ENCODE measurements around the gene RDH14. TPM values are rescaled to one million over a fixed set of nuclear protein-coding genes. Genes with fewer than 3 reads are reported as not detected.

RDH14 gene
- total and polyA plus RNA-seq, 4 donors = 13.3 to 23.9 (median 15.6) TPM

DNA sequence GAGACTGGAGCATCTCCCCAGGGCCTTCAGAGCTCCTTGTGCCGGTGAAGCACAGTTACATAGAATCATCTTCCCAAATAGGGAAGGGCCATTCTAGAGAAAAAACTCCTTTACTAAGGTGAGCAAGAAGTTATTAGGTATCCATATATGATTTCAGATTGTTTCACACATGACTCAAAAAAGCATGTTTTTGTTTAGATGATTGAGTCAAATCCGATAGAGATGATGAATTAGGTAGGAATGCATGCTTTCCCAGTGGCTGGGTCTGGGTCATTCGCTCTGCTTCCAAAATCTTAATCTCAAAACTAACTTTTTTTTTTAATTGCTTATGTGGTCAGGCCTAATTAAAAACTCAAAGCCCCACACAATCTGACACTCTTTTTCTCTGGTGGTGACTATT lies 25.1 kb upstream of the RDH14 start (continued):
- TF ChIP-seq, protein P1, sequence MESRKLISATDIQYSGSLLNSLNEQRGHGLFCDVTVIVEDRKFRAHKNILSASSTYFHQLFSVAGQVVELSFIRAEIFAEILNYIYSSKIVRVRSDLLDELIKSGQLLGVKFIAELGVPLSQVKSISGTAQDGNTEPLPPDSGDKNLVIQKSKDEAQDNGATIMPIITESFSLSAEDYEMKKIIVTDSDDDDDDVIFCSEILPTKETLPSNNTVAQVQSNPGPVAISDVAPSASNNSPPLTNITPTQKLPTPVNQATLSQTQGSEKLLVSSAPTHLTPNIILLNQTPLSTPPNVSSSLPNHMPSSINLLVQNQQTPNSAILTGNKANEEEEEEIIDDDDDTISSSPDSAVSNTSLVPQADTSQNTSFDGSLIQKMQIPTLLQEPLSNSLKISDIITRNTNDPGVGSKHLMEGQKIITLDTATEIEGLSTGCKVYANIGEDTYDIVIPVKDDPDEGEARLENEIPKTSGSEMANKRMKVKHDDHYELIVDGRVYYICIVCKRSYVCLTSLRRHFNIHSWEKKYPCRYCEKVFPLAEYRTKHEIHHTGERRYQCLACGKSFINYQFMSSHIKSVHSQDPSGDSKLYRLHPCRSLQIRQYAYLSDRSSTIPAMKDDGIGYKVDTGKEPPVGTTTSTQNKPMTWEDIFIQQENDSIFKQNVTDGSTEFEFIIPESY (IDR thresholded peaks at IDR 0.05) = no peak
- TF ChIP-seq JUND (IDR thresholded peaks at IDR 0.05) (no peak), YY1 (IDR thresholded peaks at IDR 0.05) (no peak), RXRA (IDR thresholded peaks at IDR 0.05) (no peak)

DNA sequence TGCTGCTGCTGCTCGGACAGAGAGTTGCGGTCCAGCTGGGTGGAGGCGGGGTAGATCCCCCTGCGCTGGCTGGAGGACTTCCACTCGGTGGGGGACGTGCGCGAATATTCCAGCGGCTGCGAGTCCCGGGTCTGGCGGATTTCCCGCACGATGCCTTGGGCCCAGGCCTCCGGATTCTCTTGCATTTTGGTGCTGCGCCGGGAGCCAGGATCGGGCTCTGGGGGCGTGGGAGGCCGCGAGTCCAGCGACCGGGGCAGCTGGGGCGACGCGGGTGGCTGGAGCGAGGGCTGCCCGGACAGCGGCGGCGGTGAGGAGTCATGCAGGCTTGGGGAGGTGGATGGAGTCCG lies 24.1 kb upstream of the RDH14 start:
- no peak for DNase-seq (ENCODE audit: low spot score)
- Histone ChIP-seq H3K36me3 (ENCODE audit: control insufficient read depth in 4 of 4, insufficient read depth in 3 of 4, low read depth in 1 of 4, low read length in 3 of 4) (peaks cover 0 to 5% (median 0%) of the 10 kb centered on the region in 4 donors), H3K9me3 (ENCODE audit: control insufficient read depth in 4 of 4, low read length in 3 of 4) (no peaks in the 10 kb centered on the region), H3K27me3 (ENCODE audit: control insufficient read depth in 4 of 4, insufficient read depth in 4 of 4, low read length in 3 of 4) (no peaks in the 10 kb centered on the region), H3K4me1 (ENCODE audit: control insufficient read depth in 4 of 4, insufficient read depth in 4 of 4, low read length in 3 of 4) (no peaks in the 10 kb centered on the region), H3K4me3 (ENCODE audit: low read depth in 1 of 3, low read length in 3 of 3) (no peak overlapping the region), H3K9ac (ENCODE audit: low read depth in 1 of 2, low read length in 2 of 2) (no peak overlapping the region), H3K27ac (ENCODE audit: low read depth in 1 of 2, low read length in 2 of 2) (no peak overlapping the region)
- WGBS = 88% methylated on average over 32 of the region's 32 CpGs
- TF ChIP-seq HNF4A (conservative IDR thresholded peaks at IDR 0.05) (no peak), YY1 (IDR thresholded peaks at IDR 0.05) (no peak), NR2F2 (IDR thresholded peaks at IDR 0.05) (no peak), JUND (IDR thresholded peaks at IDR 0.05) (no peak), RXRA (IDR thresholded peaks at IDR 0.05) (no peak), FOXA1 (IDR thresholded peaks at IDR 0.05) (no peak), SP1 (IDR thresholded peaks at IDR 0.05) (no peak), RAD21 (IDR thresholded peaks at IDR 0.05) (no peak), REST (IDR thresholded peaks at IDR 0.05) (no peak)

GRCh38 chr2:18583905-18584607 lies 23.6 kb upstream of the RDH14 start:
- H3K4me3 ChIP-seq (ENCODE audit: low read depth in 1 of 3, low read length in 3 of 3) = no peak overlapping the region
- H3K9me3 ChIP-seq (ENCODE audit: control insufficient read depth in 4 of 4, low read length in 3 of 4) = no peaks in the 10 kb centered on the region
- no peak overlapping the region for H3K27ac ChIP-seq (ENCODE audit: low read depth in 1 of 2, low read length in 2 of 2)
- DNase-seq (ENCODE audit: low spot score) = no peak
- WGBS = 95% methylated on average over 37 of the region's 37 CpGs
- H3K36me3 ChIP-seq (ENCODE audit: control insufficient read depth in 4 of 4, insufficient read depth in 3 of 4, low read depth in 1 of 4, low read length in 3 of 4) = peaks cover 0 to 5% (median 0%) of the 10 kb centered on the region in 4 donors
- no peaks in the 10 kb centered on the region for H3K27me3 ChIP-seq (ENCODE audit: control insufficient read depth in 4 of 4, insufficient read depth in 4 of 4, low read length in 3 of 4)
- no peak overlapping the region for H3K9ac ChIP-seq (ENCODE audit: low read depth in 1 of 2, low read length in 2 of 2)
- H3K4me1 ChIP-seq (ENCODE audit: control insufficient read depth in 4 of 4, insufficient read depth in 4 of 4, low read length in 3 of 4) = no peaks in the 10 kb centered on the region
- TF ChIP-seq SP1 (IDR thresholded peaks at IDR 0.05) = no peak
- no peak for TF ChIP-seq TAF1 (conservative IDR thresholded peaks at IDR 0.05)
- no peak for TF ChIP-seq REST (IDR thresholded peaks at IDR 0.05)
- no peak for TF ChIP-seq HNF4G (IDR thresholded peaks at IDR 0.05)
- TF ChIP-seq FOXA2 (IDR thresholded peaks at IDR 0.05) = no peak
- TF ChIP-seq HNF4A (conservative IDR thresholded peaks at IDR 0.05) = no peak
- TF ChIP-seq ATF3 (IDR thresholded peaks at IDR 0.05) = no peak
- TF ChIP-seq RXRA (IDR thresholded peaks at IDR 0.05) = no peak
- no peak for TF ChIP-seq YY1 (IDR thresholded peaks at IDR 0.05)
- TF ChIP-seq, protein P1 (IDR thresholded peaks at IDR 0.05) = no peak
- TF ChIP-seq EGR1 (IDR thresholded peaks at IDR 0.05; ENCODE audit: low read depth in 2 of 2) = no peak
- no peak for TF ChIP-seq FOXA1 (IDR thresholded peaks at IDR 0.05)
- TF ChIP-seq, protein P2, sequence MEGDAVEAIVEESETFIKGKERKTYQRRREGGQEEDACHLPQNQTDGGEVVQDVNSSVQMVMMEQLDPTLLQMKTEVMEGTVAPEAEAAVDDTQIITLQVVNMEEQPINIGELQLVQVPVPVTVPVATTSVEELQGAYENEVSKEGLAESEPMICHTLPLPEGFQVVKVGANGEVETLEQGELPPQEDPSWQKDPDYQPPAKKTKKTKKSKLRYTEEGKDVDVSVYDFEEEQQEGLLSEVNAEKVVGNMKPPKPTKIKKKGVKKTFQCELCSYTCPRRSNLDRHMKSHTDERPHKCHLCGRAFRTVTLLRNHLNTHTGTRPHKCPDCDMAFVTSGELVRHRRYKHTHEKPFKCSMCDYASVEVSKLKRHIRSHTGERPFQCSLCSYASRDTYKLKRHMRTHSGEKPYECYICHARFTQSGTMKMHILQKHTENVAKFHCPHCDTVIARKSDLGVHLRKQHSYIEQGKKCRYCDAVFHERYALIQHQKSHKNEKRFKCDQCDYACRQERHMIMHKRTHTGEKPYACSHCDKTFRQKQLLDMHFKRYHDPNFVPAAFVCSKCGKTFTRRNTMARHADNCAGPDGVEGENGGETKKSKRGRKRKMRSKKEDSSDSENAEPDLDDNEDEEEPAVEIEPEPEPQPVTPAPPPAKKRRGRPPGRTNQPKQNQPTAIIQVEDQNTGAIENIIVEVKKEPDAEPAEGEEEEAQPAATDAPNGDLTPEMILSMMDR (IDR thresholded peaks at IDR 0.05; ENCODE audit: low read depth, low read length, missing input control) = no peak
- TF ChIP-seq JUND (IDR thresholded peaks at IDR 0.05) = no peak
- TF ChIP-seq RAD21 (IDR thresholded peaks at IDR 0.05) = no peak
